HG03342 (cell line): ENCODE results near the gene PLTP.
"Not testable (repeated sequence)": the region's sequence is repeated elsewhere in the genome, so short reads cannot be mapped to it uniquely, and the experiment has no call there.

Source experiments
- ATAC-seq: cut with Tn5 transposase; IDR thresholded peaks from one replicate; pipeline ENCODE4 v1.9.1; 2021; ENCODE audit warnings: mild to moderate bottlenecking, moderate library complexity; ENCODE audit not compliant: unreplicated experiment

PLTP gene

GRCh38 chr20:45911486-45912343 is at the start of gene PLTP:
PLTP (minus strand) TSS chr20:45912155; CDS start chr20:45911452, 703 bp downstream.
- ATAC-seq: no peak

- no peak for ATAC-seq
Observed at GRCh38 chr20:45959956-45960630, 48.1 kb upstream of the PLTP start.

GRCh38 chr20:45959126-45959525 is 47.2 kb upstream of the PLTP start:
- no peak for ATAC-seq

- ATAC-seq: no peak
Observed at GRCh38 chr20:45958593-45958992, 46.6 kb upstream of the PLTP start.

- no peak for ATAC-seq
Observed at GRCh38 chr20:45957021-45957941, 45.3 kb upstream of the PLTP start.

- ATAC-seq: not testable (repeated sequence)
Observed at GRCh38 chr20:45956326-45956725, 44.4 kb upstream of the PLTP start.

- no peak for ATAC-seq
Observed at GRCh38 chr20:45953672-45954071, 41.7 kb upstream of the PLTP start.

- ATAC-seq: no peak
Observed at GRCh38 chr20:45952861-45953260, 40.9 kb upstream of the PLTP start.

- ATAC-seq: no peak
Observed at GRCh38 chr20:45951925-45952834, 40.2 kb upstream of the PLTP start.

- no peak for ATAC-seq
Observed at GRCh38 chr20:45950330-45950646, 38.3 kb upstream of the PLTP start.

- no peak for ATAC-seq
Observed at GRCh38 chr20:45949542-45950329, 37.8 kb upstream of the PLTP start.

GRCh38 chr20:45948742-45949541 is 37.0 kb upstream of the PLTP start:
- ATAC-seq: no peak

GRCh38 chr20:45948261-45948733 is 36.3 kb upstream of the PLTP start:
- no peak for ATAC-seq

- ATAC-seq: no peak
Observed at GRCh38 chr20:45947110-45947866, 35.3 kb upstream of the PLTP start.

- ATAC-seq: no peak
Observed at GRCh38 chr20:45946149-45946970, 34.4 kb upstream of the PLTP start.

- no peak for ATAC-seq
Observed at GRCh38 chr20:45945678-45946148, 33.8 kb upstream of the PLTP start.
